SK-N-SH (cell line): Measurements from ENCODE around the gene HSPA1A.
"Not testable (repeated sequence)": the region's sequence is repeated elsewhere in the genome, so short reads cannot be mapped to it uniquely, and the experiment has no call there.

Experiments used
- EP300 ChIP-seq, 2 experiments: IDR thresholded peaks; 2 replicates each; pipeline versions ENCODE4 v1.4.0 to v1.6.1; 2012; ENCODE audit warnings: borderline replicate concordance in 1 of 2, low read depth in 1 of 2, low read length in 1 of 2
- FOXM1 ChIP-seq: IDR thresholded peaks from 2 replicates; pipeline ENCODE4 v1.4.0; 2012; ENCODE audit warnings: low read depth, mild to moderate bottlenecking
- GABPA ChIP-seq: IDR thresholded peaks from 2 replicates; pipeline ENCODE4 v1.4.0; 2012; ENCODE audit warnings: low read depth, mild to moderate bottlenecking
- POLR2AphosphoS5 ChIP-seq: IDR thresholded peaks from 2 replicates; pipeline ENCODE4 v1.6.1; 2012; ENCODE audit warnings: low read depth, low read length
- RCOR1 ChIP-seq: fragments of 150-350 bp; IDR thresholded peaks from 2 replicates; pipeline ENCODE4 v1.6.1; 2017; ENCODE audit warnings: antibody characterized with exemption, low read length
- TF ChIP-seq, protein P1 (sequence below): fragments of 200-600 bp; sonication (generic); IDR thresholded peaks from 2 replicates; pipeline ENCODE4 v1.6.1; 2017; ENCODE audit warnings: antibody characterized with exemption, mild to moderate bottlenecking, moderate library complexity
- TF ChIP-seq, protein P2 (sequence below): IDR thresholded peaks from 2 replicates; pipeline ENCODE4; 2012
- TF ChIP-seq, protein P3 (sequence below): fragments of 150-350 bp; IDR thresholded peaks from 2 replicates; pipeline ENCODE4 v1.6.1; 2016; ENCODE audit warnings: mild to moderate bottlenecking, low read depth, low read length

DNA sequence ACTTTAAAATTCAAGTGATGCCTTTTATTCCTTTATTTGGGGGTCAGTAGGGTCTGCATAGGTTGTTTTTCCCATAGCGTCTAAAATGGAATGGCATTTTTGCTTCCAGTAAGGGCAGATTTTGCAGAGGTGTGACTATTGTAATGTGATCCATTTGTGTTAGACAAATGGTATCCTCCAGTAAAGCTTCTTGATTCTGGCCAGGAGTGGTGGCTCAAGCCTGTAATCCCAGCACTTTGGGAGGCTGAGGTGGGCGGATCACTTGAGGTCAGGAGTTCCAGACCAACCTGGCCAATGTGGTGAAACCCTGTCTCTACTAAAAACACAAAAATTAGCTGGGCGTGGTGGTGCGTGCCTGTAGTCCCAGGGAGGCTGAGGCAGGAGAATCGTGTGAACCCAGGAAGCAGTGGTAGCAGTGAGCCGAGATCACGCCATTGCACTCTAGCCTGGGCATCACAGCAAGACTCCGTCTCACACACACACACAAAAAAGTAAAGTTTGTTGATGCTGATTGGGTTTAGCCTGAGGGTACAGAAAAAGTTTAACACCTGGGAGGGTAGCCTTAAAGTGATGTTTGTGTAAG lies 2.7 kb downstream of the HSPA1A start:
- not testable (repeated sequence) for TF ChIP-seq FOXM1; EP300 (IDR thresholded peaks at IDR 0.05; ENCODE audit: borderline replicate concordance in 1 of 2, low read depth in 1 of 2, low read length in 1 of 2); GABPA; POLR2AphosphoS5; RCOR1
- TF ChIP-seq, protein P1, sequence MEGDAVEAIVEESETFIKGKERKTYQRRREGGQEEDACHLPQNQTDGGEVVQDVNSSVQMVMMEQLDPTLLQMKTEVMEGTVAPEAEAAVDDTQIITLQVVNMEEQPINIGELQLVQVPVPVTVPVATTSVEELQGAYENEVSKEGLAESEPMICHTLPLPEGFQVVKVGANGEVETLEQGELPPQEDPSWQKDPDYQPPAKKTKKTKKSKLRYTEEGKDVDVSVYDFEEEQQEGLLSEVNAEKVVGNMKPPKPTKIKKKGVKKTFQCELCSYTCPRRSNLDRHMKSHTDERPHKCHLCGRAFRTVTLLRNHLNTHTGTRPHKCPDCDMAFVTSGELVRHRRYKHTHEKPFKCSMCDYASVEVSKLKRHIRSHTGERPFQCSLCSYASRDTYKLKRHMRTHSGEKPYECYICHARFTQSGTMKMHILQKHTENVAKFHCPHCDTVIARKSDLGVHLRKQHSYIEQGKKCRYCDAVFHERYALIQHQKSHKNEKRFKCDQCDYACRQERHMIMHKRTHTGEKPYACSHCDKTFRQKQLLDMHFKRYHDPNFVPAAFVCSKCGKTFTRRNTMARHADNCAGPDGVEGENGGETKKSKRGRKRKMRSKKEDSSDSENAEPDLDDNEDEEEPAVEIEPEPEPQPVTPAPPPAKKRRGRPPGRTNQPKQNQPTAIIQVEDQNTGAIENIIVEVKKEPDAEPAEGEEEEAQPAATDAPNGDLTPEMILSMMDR: not testable (repeated sequence)
- TF ChIP-seq, protein P2, sequence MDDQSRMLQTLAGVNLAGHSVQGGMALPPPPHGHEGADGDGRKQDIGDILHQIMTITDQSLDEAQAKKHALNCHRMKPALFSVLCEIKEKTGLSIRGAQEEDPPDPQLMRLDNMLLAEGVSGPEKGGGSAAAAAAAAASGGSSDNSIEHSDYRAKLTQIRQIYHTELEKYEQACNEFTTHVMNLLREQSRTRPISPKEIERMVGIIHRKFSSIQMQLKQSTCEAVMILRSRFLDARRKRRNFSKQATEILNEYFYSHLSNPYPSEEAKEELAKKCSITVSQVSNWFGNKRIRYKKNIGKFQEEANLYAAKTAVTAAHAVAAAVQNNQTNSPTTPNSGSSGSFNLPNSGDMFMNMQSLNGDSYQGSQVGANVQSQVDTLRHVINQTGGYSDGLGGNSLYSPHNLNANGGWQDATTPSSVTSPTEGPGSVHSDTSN: not testable (repeated sequence)
- TF ChIP-seq, protein P3, sequence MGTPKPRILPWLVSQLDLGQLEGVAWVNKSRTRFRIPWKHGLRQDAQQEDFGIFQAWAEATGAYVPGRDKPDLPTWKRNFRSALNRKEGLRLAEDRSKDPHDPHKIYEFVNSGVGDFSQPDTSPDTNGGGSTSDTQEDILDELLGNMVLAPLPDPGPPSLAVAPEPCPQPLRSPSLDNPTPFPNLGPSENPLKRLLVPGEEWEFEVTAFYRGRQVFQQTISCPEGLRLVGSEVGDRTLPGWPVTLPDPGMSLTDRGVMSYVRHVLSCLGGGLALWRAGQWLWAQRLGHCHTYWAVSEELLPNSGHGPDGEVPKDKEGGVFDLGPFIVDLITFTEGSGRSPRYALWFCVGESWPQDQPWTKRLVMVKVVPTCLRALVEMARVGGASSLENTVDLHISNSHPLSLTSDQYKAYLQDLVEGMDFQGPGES: not testable (repeated sequence)
